Epithelial cell of esophagus (primary cell): Measurements from ENCODE around the gene STK10.

Experiments used
- DNase-seq: peaks from one replicate; pipeline ENCODE4 v3.0.0; 2010; ENCODE audit warnings: low read depth
- H3K4me3 ChIP-seq: 2 replicates; pipeline ENCODE4 v1.5.1; 2011; ENCODE audit warnings: mild to moderate bottlenecking, low read length, control low read depth
- CTCF ChIP-seq: IDR thresholded peaks from 2 replicates; pipeline ENCODE4 v1.5.1; 2011; ENCODE audit warnings: low read depth, mild to moderate bottlenecking, low read length, control low read depth, inconsistent platforms; ENCODE audit not compliant: insufficient read depth; ENCODE audit errors: missing control alignments

Gene STK10

GRCh38 chr5:172110921-172111851 lies 76.8 kb downstream of the STK10 start:
- peak; percentile 56 for DNase-seq
- no peak overlapping the region for H3K4me3 ChIP-seq
- TF ChIP-seq CTCF, result no peak

GRCh38 chr5:172110260-172110815 lies 77.7 kb downstream of the STK10 start:
- no peak for TF ChIP-seq CTCF
- H3K4me3 ChIP-seq, result no peak overlapping the region
- no peak for DNase-seq

GRCh38 chr5:172109749-172110148 lies 78.3 kb downstream of the STK10 start:
- no peak overlapping the region for H3K4me3 ChIP-seq
- no peak for DNase-seq
- no peak for TF ChIP-seq CTCF

GRCh38 chr5:172107571-172107970 lies 80.5 kb downstream of the STK10 start:
- H3K4me3 ChIP-seq, result no peak overlapping the region
- peak; percentile 49 for DNase-seq
- TF ChIP-seq CTCF, result no peak

GRCh38 chr5:172106511-172107356 lies 81.3 kb downstream of the STK10 start:
- H3K4me3 ChIP-seq, result no peak overlapping the region
- DNase-seq, result no peak
- peak; percentile 88 for TF ChIP-seq CTCF

- no peak for DNase-seq
- TF ChIP-seq CTCF, result no peak
- H3K4me3 ChIP-seq, result no peak overlapping the region
Observed at GRCh38 chr5:172105811-172106210, 82.2 kb downstream of the STK10 start.
